ENCODE results near the gene ANKS1B.

DNA sequence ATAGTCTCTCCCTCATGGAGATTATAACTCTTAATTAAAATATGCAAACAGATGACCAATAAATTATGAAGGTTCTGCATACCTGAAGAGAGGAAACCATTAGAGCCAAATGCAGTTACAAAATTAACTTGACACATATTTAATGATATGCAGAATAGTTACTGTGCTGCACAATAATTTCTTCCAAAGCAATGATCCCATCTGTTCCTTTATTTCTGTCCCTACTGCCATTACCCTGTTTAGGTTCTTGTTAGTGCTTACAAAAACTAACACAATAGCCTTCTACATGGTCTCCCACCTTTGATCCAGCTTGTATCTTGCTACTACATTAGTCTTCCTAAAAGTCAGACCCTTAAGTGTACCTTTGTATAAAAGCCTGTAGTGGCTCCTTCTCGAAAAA lies 928.5 kb downstream of the ANKS1B start:
- no peak for TF ChIP-seq RAD21 (IDR thresholded peaks at IDR 0.05)
- no peak for TF ChIP-seq CTCF (IDR thresholded peaks at IDR 0.05; ENCODE audit: low read depth, low read length, missing input control)
- no peak for TF ChIP-seq JUND (IDR thresholded peaks at IDR 0.05)
- TF ChIP-seq, protein P1, sequence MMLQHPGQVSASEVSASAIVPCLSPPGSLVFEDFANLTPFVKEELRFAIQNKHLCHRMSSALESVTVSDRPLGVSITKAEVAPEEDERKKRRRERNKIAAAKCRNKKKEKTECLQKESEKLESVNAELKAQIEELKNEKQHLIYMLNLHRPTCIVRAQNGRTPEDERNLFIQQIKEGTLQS (IDR thresholded peaks at IDR 0.05) = no peak
- no peak for TF ChIP-seq RXRA (IDR thresholded peaks at IDR 0.05)
- TF ChIP-seq, protein P2, sequence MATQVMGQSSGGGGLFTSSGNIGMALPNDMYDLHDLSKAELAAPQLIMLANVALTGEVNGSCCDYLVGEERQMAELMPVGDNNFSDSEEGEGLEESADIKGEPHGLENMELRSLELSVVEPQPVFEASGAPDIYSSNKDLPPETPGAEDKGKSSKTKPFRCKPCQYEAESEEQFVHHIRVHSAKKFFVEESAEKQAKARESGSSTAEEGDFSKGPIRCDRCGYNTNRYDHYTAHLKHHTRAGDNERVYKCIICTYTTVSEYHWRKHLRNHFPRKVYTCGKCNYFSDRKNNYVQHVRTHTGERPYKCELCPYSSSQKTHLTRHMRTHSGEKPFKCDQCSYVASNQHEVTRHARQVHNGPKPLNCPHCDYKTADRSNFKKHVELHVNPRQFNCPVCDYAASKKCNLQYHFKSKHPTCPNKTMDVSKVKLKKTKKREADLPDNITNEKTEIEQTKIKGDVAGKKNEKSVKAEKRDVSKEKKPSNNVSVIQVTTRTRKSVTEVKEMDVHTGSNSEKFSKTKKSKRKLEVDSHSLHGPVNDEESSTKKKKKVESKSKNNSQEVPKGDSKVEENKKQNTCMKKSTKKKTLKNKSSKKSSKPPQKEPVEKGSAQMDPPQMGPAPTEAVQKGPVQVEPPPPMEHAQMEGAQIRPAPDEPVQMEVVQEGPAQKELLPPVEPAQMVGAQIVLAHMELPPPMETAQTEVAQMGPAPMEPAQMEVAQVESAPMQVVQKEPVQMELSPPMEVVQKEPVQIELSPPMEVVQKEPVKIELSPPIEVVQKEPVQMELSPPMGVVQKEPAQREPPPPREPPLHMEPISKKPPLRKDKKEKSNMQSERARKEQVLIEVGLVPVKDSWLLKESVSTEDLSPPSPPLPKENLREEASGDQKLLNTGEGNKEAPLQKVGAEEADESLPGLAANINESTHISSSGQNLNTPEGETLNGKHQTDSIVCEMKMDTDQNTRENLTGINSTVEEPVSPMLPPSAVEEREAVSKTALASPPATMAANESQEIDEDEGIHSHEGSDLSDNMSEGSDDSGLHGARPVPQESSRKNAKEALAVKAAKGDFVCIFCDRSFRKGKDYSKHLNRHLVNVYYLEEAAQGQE (IDR thresholded peaks at IDR 0.05) = no peak
- TF ChIP-seq SP1 (IDR thresholded peaks at IDR 0.05) = no peak
- no peak for TF ChIP-seq TAF1 (conservative IDR thresholded peaks at IDR 0.05)
